ENCODE measurements around the gene ABCC3.

DNA sequence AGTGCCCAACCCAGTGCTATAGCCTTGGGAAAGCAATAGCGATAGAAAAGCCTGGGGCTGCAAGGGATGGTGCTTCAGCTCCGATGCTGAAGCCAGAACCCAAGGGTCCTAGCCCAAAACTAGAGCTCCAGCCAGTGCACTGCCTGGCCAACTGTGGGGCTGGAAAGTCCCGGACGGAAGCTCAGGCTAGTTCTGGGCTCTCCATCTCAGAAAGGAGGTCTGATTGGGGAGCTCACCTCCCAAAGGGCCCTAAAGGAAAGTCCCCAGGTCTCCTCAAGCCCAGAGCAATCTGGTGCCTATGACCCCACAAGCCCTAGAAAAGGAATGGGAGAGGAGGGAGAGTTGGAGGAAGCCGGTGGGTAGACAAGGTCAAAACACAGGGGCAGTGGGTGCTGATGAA is 2.0 kb upstream of the ABCC3 start:
- TF ChIP-seq, protein P1, sequence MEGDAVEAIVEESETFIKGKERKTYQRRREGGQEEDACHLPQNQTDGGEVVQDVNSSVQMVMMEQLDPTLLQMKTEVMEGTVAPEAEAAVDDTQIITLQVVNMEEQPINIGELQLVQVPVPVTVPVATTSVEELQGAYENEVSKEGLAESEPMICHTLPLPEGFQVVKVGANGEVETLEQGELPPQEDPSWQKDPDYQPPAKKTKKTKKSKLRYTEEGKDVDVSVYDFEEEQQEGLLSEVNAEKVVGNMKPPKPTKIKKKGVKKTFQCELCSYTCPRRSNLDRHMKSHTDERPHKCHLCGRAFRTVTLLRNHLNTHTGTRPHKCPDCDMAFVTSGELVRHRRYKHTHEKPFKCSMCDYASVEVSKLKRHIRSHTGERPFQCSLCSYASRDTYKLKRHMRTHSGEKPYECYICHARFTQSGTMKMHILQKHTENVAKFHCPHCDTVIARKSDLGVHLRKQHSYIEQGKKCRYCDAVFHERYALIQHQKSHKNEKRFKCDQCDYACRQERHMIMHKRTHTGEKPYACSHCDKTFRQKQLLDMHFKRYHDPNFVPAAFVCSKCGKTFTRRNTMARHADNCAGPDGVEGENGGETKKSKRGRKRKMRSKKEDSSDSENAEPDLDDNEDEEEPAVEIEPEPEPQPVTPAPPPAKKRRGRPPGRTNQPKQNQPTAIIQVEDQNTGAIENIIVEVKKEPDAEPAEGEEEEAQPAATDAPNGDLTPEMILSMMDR (conservative IDR thresholded peaks at IDR 0.05), result no peak
- no peak for TF ChIP-seq ZFX (IDR thresholded peaks at IDR 0.05)
